ENCODE measurements around the gene PGM2.

- no peak for TF ChIP-seq RAD21 (IDR thresholded peaks at IDR 0.05; ENCODE audit: low read depth)
- no peak for TF ChIP-seq EP300 (IDR thresholded peaks at IDR 0.05; ENCODE audit: borderline replicate concordance)
- no peak for TF ChIP-seq NFIC (IDR thresholded peaks at IDR 0.05)
- TF ChIP-seq CREB1 (IDR thresholded peaks at IDR 0.05; ENCODE audit: low read depth): no peak
- TF ChIP-seq FOXM1 (IDR thresholded peaks at IDR 0.05; ENCODE audit: borderline replicate concordance, low read depth): no peak
- TF ChIP-seq CEBPB (IDR thresholded peaks at IDR 0.05): no peak; the same call in 1 of the 2 replicates
- peak; percentile 86 for TF ChIP-seq YY1 (IDR thresholded peaks at IDR 0.05; ENCODE audit: low read depth)
- no peak for TF ChIP-seq REST (IDR thresholded peaks at IDR 0.05; ENCODE audit: low read depth)
These were observed at the start of gene PGM2 for GRCh38 chr4:37826295-37827029.
